Esophagus muscularis mucosa (tissue), 4 donors: ENCODE results near the gene STK4. TPM values are rescaled to one million over a fixed set of nuclear protein-coding genes. Genes with fewer than 3 reads are reported as not detected.

Experiments used
- DNase-seq: peaks from one replicate; pipeline ENCODE4 v3.0.0-alpha.2; 2017; ENCODE audit errors: extremely low spot score
- H3K27ac ChIP-seq, 4 donors: fragments of 200-600 bp; sonication (generic); replicated peaks in 1 of 4; 1 replicate in 3 of 4; 2 replicates in 1 of 4; pipeline ENCODE4 v1.5.1; 2016 to 2019; ENCODE audit warnings: mild to moderate bottlenecking in 1 of 4
- H3K27me3 ChIP-seq, 4 donors: fragments of 200-600 bp; sonication (generic); one replicate each; pipeline versions ENCODE4 v1.5.1 to v1.6.0; 2016 to 2019
- H3K36me3 ChIP-seq, 4 donors: fragments of 200-600 bp; sonication (generic); one replicate each; pipeline ENCODE4 v1.5.1; 2016 to 2019
- H3K4me1 ChIP-seq, 4 donors: fragments of 200-600 bp; sonication (generic); one replicate each; pipeline ENCODE4 v1.5.1; 2016 to 2019
- H3K4me3 ChIP-seq, 4 donors: fragments of 200-600 bp; sonication (generic); 1 replicate in 2 of 4; 2 replicates in 2 of 4; pipeline ENCODE4 v1.5.1; 2016 to 2019; ENCODE audit warnings: mild to moderate bottlenecking in 4 of 4, moderate library complexity in 1 of 4
- H3K9me3 ChIP-seq, 4 donors: fragments of 200-600 bp; sonication (generic); 1 replicate in 3 of 4; 2 replicates in 1 of 4; pipeline ENCODE4 v1.5.1; 2016 to 2019
- CTCF ChIP-seq, 3 experiments: fragments of 200-600 bp in 2 of 3; fragments of 450-650 bp in 1 of 3; sonication (generic) in 2 of 3; IDR thresholded peaks; one replicate each; pipeline ENCODE4 v1.5.1; 2017 to 2019; ENCODE audit warnings: antibody characterized with exemption in 3 of 3, mild to moderate bottlenecking in 2 of 3, moderate library complexity in 1 of 3
- EP300 ChIP-seq: sonication (generic); formaldehyde crosslinking; IDR thresholded peaks from one replicate; pipeline ENCODE4 v1.6.1; 2017; ENCODE audit warnings: antibody characterized with exemption
- POLR2A ChIP-seq: fragments of 450-650 bp; IDR thresholded peaks from one replicate; pipeline ENCODE4 v1.6.1; 2017; ENCODE audit warnings: antibody characterized with exemption, moderate library complexity, mild to moderate bottlenecking, low read depth
- POLR2AphosphoS5 ChIP-seq, 2 donors: sonication (generic); formaldehyde crosslinking; IDR thresholded peaks; one replicate each; pipeline ENCODE4 v1.6.1; 2017; ENCODE audit warnings: antibody characterized with exemption in 2 of 2
- WGBS: methylation state at CpG from one replicate; pipeline ENCODE4 v1.1.5; 2018; 5-methylcytosine and 5-hydroxymethylcytosine counted together
- intact Hi-C: fragments of 100-400 bp; cut with DNase I; formaldehyde crosslinking; loops from one replicate; pipeline ENCODE4 v1.15.1; 2023
- small RNA-seq, 3 donors: library from RNA; depleted of rRNA; stranded (forward); fragments of <200 nt; gene quantifications; one replicate each; pipeline ENCODE3, GENCODE V24; 2016
- total RNA-seq, 4 donors: library from RNA; depleted of rRNA; stranded (reverse); fragments of >200 nt; gene quantifications; one replicate each; pipeline versions ENCODE4 v1.1.0 to v1.2.1, GENCODE V29; 2016

STK4 gene
- total RNA-seq, 4 donors from 2014 or later: 26.0 to 31.6 (median 27.7) TPM

GRCh38 chr20:45121388-45121787, 155.1 kb downstream of the STK4 start:
- DNase-seq: peak; percentile 37
- 95% methylated on average over 2 of the region's 2 CpGs for WGBS
- no peak overlapping the region for H3K27ac ChIP-seq
- H3K27me3 ChIP-seq: peaks cover 0 to 37% (median 0%) of the 10 kb centered on the region in 4 donors
- peaks cover 0 to 3% (median 0%) of the 10 kb centered on the region in 4 donors for H3K9me3 ChIP-seq
- H3K36me3 ChIP-seq: no peaks in the 10 kb centered on the region
- H3K4me3 ChIP-seq: no peak overlapping the region
- H3K4me1 ChIP-seq: no peaks in the 10 kb centered on the region
- intact Hi-C loops: no loop called here
- TF ChIP-seq POLR2AphosphoS5 (IDR thresholded peaks at IDR 0.05) (no peak), POLR2A (no peak), EP300 (no peak), CTCF (IDR thresholded peaks at IDR 0.05) (no peak)

- Histone ChIP-seq H3K27me3 (peaks cover 0 to 31% (median 0%) of the 10 kb centered on the region in 4 donors), H3K36me3 (no peaks in the 10 kb centered on the region), H3K27ac (no peak within 1 kb of the TSS), H3K4me3 (no peak within 1 kb of the TSS), H3K9me3 (peaks cover 0 to 3% (median 0%) of the 10 kb centered on the region in 4 donors), H3K4me1 (no peaks in the 10 kb centered on the region)
- TF ChIP-seq POLR2AphosphoS5 (IDR thresholded peaks at IDR 0.05) (no peak), EP300 (no peak), CTCF (IDR thresholded peaks at IDR 0.05) (no peak), POLR2A (no peak)
- WGBS: 85% methylated on average over 6 of the region's 6 CpGs
- peak; percentile 55 for DNase-seq
- intact Hi-C loops: no loop called here
These were observed 158.1 kb downstream of the STK4 start, which contains the start of gene WFDC12 for GRCh38 chr20:45124365-45124764. Gene WFDC12, minus strand, starts transcription at chr20:45124465. Its CDS starts 18 bp downstream, at chr20:45124447.

- intact Hi-C loops: no loop called here
- Histone ChIP-seq H3K27ac (no peak overlapping the region), H3K27me3 (peaks cover 0 to 26% (median 0%) of the 10 kb centered on the region in 4 donors), H3K36me3 (no peaks in the 10 kb centered on the region), H3K4me1 (no peaks in the 10 kb centered on the region), H3K4me3 (no peak overlapping the region), H3K9me3 (no peaks in the 10 kb centered on the region)
- peak; percentile 45 for DNase-seq
- WGBS: 71% methylated on average over 2 of the region's 2 CpGs
- TF ChIP-seq POLR2AphosphoS5 (IDR thresholded peaks at IDR 0.05) (no peak), CTCF (IDR thresholded peaks at IDR 0.05) (no peak), POLR2A (no peak), EP300 (no peak)
These were observed 161.8 kb downstream of the STK4 start for GRCh38 chr20:45128099-45128498.

Small RNA genes within 50 kb of the gene (small RNA-seq; reads per million reads assigned to genes)
- 0 reads per million in 3 donors for gene RF00019

Other genes starting within 250 kb of the STK4 start
- gene KCNK15, start 220.6 kb upstream of the STK4 start, total RNA-seq: 1 to 10 TPM; 3.6 to 5.6 (median 5.0) TPM
- 1 to 10 TPM; 1.2 to 2.6 (median 1.9) TPM for gene RIMS4, start 156.0 kb upstream of the STK4 start, total RNA-seq
- 100 to 1,000 TPM; 121 to 140 (median 130) TPM for gene YWHAB, start 80.8 kb upstream of the STK4 start, total RNA-seq
- 1 to 10 TPM; 2.0 to 5.9 (median 2.9) TPM for gene PABPC1L, start 56.5 kb upstream of the STK4 start, total RNA-seq
- gene TOMM34, start 6.1 kb upstream of the STK4 start, total RNA-seq: 10 to 100 TPM in 3 of 4 donors, 1 to 10 TPM in 1; 5.8 to 14.8 (median 13.9) TPM
- gene KCNS1, start 134.6 kb downstream of the STK4 start, total RNA-seq: under 1 TPM in 1 of 4 donors, not detected in 3; 0.17 TPM
- not detected for gene WFDC5, start 148.7 kb downstream of the STK4 start, total RNA-seq
- not detected for gene WFDC12, start 158.0 kb downstream of the STK4 start, total RNA-seq
- 1 to 10 TPM in 1 of 4 donors, not detected in 3; 1.0 TPM for gene PI3, start 208.4 kb downstream of the STK4 start, total RNA-seq
- gene SEMG1, start 240.5 kb downstream of the STK4 start, total RNA-seq: not detected